DOHH2 (cell line): ENCODE data around the gene MAGEA2B.
"Not testable (repeated sequence)": the region's sequence is repeated elsewhere in the genome, so short reads cannot be mapped to it uniquely, and the experiment has no call there.

Source experiments
- EZH2phosphoT487 ChIP-seq: fragments of 200-600 bp; sonication (generic); IDR thresholded peaks from 2 replicates; pipeline ENCODE4 v1.6.1; 2017; ENCODE audit warnings: borderline replicate concordance, mild to moderate bottlenecking, antibody characterized with exemption, low read length, moderate library complexity, mixed read lengths
- TF ChIP-seq, protein P1 (sequence below): fragments of 200-600 bp; sonication (generic); IDR thresholded peaks from one replicate; pipeline ENCODE4 v1.5.1; 2014; ENCODE audit warnings: antibody characterized with exemption, mild to moderate bottlenecking, low read depth, low read length; ENCODE audit not compliant: poor library complexity, severe bottlenecking

DNA sequence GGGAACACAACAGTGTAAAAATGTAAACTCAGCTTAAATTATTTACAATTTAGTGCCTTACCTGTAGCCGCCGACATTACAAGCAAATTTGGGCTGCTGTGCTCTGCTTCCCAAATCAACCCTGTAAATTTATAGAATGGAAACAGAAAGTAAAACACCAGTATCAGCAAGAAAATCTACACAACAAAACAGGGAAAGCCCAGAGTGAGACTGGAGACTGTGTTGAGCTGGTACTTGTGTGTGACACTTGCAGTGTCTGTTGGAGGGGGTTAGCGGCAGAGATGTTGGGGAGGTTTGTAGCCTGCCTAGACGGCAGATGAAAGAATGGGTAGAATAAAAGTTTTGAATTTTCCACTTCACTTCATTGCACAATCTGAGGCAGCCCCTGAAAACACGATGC is 1.2 kb upstream of the MAGEA2B start:
- TF ChIP-seq, protein P1, sequence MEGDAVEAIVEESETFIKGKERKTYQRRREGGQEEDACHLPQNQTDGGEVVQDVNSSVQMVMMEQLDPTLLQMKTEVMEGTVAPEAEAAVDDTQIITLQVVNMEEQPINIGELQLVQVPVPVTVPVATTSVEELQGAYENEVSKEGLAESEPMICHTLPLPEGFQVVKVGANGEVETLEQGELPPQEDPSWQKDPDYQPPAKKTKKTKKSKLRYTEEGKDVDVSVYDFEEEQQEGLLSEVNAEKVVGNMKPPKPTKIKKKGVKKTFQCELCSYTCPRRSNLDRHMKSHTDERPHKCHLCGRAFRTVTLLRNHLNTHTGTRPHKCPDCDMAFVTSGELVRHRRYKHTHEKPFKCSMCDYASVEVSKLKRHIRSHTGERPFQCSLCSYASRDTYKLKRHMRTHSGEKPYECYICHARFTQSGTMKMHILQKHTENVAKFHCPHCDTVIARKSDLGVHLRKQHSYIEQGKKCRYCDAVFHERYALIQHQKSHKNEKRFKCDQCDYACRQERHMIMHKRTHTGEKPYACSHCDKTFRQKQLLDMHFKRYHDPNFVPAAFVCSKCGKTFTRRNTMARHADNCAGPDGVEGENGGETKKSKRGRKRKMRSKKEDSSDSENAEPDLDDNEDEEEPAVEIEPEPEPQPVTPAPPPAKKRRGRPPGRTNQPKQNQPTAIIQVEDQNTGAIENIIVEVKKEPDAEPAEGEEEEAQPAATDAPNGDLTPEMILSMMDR, result not testable (repeated sequence)
- not testable (repeated sequence) for TF ChIP-seq EZH2phosphoT487
